ENCODE results near the gene TCEANC.
"Not testable (repeated sequence)": the region's sequence is repeated elsewhere in the genome, so short reads cannot be mapped to it uniquely, and the experiment has no call there.

The TCEANC gene

DNA sequence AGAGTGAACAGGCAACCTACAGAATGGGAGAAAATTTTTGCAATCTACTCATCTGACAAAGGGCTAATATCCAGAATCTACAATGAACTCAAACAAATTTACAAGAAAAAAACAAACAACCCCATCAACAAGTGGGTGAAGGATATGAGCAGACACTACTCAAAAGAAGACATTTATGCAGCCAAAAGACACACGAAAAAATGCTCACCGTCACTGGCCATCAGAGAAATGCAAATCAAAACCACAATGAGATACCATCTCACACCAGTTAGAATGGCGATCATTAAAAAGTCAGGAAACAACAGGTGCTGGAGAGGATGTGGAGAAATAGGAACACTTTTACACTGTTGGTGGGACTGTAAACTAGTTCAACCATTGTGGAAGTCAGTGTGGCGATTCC, 11.3 kb upstream of the TCEANC start:
- H3K4me3 ChIP-seq (ENCODE audit: low read length); H3K4me1 ChIP-seq (ENCODE audit: control insufficient read depth, insufficient read depth, low read length); H3K36me3 ChIP-seq (ENCODE audit: insufficient read depth, low read length); H3K9ac ChIP-seq (ENCODE audit: low read depth, low read length); H3K4me2 ChIP-seq (ENCODE audit: low read length); H3K9me3 ChIP-seq (replicated peaks; ENCODE audit: low read length); H3K27me3 ChIP-seq (ENCODE audit: control insufficient read depth, insufficient read depth, low read length): not testable (repeated sequence)

DNA sequence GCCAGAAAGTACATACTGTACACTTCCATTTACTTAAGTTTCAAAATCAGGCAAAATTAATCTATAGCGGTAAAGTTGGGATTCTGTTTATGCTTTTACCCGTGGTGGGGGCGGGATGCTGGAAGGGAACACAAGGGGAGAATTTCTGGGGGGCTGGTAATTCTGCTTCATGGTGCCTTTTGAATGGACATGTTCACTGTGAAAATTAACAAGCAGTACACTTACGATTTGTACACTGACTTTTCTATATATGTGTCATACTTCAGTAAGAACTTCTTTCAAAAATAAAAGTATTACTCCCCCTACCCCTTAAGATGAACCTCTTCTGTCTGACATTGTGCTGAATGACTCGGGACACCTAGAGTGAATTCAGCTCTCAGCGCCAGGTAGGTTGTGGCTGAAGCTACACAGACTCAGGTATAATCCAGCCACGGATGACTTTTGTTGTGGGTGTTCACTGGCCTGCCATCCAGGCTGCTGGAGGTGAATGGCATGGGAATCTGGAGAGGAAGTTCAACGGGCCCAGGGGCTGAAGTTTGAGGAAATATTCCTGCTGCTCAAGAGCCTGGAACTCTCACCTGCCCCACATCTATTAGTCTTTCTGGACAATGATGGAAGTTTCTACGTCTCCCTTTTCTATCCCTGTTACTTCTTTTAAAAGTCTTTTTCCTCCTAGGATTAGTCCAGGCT, 7.3 kb upstream of the TCEANC start:
- H3K27me3 ChIP-seq (ENCODE audit: control insufficient read depth, insufficient read depth, low read length): peaks cover 2% of the 10 kb centered on the region
- no peaks in the 10 kb centered on the region for H3K36me3 ChIP-seq (ENCODE audit: insufficient read depth, low read length)
- H3K4me1 ChIP-seq (ENCODE audit: control insufficient read depth, insufficient read depth, low read length): peaks cover 4% of the 10 kb centered on the region
- no peak overlapping the region for H3K4me3 ChIP-seq (ENCODE audit: low read length)
- H3K4me2 ChIP-seq (ENCODE audit: low read length): no peak overlapping the region
- H3K9ac ChIP-seq (ENCODE audit: low read depth, low read length): no peak overlapping the region
- no peaks in the 10 kb centered on the region for H3K9me3 ChIP-seq (replicated peaks; ENCODE audit: low read length)

DNA sequence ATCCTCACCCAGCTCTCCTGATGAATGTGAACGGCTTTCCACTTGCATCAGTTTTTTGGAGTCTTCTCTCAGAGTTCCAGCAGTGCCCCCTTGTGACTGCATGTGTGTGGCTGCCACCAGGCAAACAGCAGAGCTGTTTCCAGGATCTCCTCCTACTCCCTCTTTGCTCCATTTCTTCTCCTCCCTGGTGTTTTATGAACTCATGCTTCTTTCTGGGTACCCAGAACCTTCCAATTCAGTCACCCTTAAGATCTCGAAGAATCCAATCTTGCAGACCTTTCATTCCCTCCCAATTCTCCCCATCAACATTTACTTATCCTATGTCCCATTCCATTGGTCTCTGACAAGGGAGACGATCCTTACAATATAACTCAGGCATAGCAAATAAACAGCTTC, 6.8 kb upstream of the TCEANC start:
- H3K27me3 ChIP-seq (ENCODE audit: control insufficient read depth, insufficient read depth, low read length): peaks cover 2% of the 10 kb centered on the region
- H3K9ac ChIP-seq (ENCODE audit: low read depth, low read length): no peak overlapping the region
- no peak overlapping the region for H3K4me2 ChIP-seq (ENCODE audit: low read length)
- H3K9me3 ChIP-seq (replicated peaks; ENCODE audit: low read length): no peaks in the 10 kb centered on the region
- no peak overlapping the region for H3K4me3 ChIP-seq (ENCODE audit: low read length)
- H3K36me3 ChIP-seq (ENCODE audit: insufficient read depth, low read length): no peaks in the 10 kb centered on the region
- peaks cover 4% of the 10 kb centered on the region for H3K4me1 ChIP-seq (ENCODE audit: control insufficient read depth, insufficient read depth, low read length)

DNA sequence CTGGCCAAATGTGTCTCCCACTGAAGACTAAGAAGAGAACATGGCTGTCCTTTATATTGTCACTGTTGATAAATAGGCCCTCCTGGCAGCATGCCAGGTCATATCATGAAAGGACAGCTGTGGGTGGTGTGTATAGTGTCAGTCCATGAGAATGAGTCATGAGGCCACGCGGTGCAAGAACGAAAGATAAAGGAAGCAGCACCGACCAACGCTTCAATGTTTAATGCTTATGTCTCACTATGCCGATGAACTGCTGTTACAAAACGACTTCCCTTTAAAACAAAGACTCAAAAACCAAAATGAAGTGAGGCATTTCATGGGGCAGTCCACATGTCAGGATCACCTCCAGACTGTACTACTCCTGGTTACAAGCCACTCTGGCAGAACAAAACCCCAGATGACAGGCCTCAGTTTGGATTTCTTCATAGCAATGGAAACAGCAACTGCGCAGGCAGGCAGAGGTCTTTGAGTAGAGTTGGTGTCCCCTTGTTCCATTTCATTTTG, 5.2 kb upstream of the TCEANC start:
- Histone ChIP-seq H3K4me1 (ENCODE audit: control insufficient read depth, insufficient read depth, low read length) (peaks cover 4% of the 10 kb centered on the region), H3K4me3 (ENCODE audit: low read length) (no peak overlapping the region), H3K9me3 (replicated peaks; ENCODE audit: low read length) (no peaks in the 10 kb centered on the region), H3K4me2 (ENCODE audit: low read length) (no peak overlapping the region), H3K27me3 (ENCODE audit: control insufficient read depth, insufficient read depth, low read length) (peaks cover 2% of the 10 kb centered on the region), H3K9ac (ENCODE audit: low read depth, low read length) (no peak overlapping the region), H3K36me3 (ENCODE audit: insufficient read depth, low read length) (no peaks in the 10 kb centered on the region)

DNA sequence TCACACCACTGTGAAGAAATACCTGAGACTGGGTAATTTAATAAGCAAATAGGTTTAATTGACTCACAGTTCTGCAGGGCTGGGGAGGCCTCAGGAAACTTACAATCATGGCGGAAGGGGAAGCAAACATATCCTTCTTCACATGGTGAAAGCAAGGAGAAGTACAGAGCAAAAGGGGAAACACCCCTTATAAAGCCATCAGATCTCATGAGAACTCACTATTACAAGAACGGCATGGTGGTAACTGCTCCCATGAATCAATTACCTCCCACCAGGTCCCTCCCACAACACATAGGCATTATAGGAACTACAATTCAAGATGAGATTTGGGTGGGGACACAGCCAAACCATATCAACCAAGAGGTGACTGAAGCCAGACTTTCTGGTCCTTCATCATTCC, 4.6 kb upstream of the TCEANC start:
- H3K9me3 ChIP-seq (replicated peaks; ENCODE audit: low read length); H3K27me3 ChIP-seq (ENCODE audit: control insufficient read depth, insufficient read depth, low read length); H3K4me2 ChIP-seq (ENCODE audit: low read length); H3K4me3 ChIP-seq (ENCODE audit: low read length); H3K36me3 ChIP-seq (ENCODE audit: insufficient read depth, low read length); H3K9ac ChIP-seq (ENCODE audit: low read depth, low read length); H3K4me1 ChIP-seq (ENCODE audit: control insufficient read depth, insufficient read depth, low read length): not testable (repeated sequence)

DNA sequence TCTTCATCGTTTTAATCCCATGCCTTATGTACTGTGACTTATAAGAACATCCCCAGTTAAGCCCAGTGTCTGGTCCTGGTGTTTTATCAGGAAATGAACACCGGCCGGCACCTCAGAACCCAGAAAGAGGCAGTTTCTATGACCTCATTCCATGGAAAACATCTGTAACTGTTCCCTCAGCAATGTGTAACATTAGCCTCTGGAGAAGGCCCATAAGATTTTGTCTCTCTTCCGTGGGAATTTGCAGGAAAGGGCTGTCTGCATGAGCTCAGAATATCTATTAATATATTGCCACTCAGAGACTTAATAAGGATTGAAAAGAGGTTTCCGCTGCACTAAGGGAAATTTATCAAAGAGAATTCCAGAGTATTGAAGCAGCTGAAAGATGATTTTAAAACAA, 3.1 kb upstream of the TCEANC start:
- Histone ChIP-seq H3K27me3 (ENCODE audit: control insufficient read depth, insufficient read depth, low read length) (no peaks in the 10 kb centered on the region), H3K4me2 (ENCODE audit: low read length) (no peak overlapping the region), H3K36me3 (ENCODE audit: insufficient read depth, low read length) (no peaks in the 10 kb centered on the region), H3K4me3 (ENCODE audit: low read length) (no peak overlapping the region), H3K9ac (ENCODE audit: low read depth, low read length) (no peak overlapping the region), H3K9me3 (replicated peaks; ENCODE audit: low read length) (no peaks in the 10 kb centered on the region), H3K4me1 (ENCODE audit: control insufficient read depth, insufficient read depth, low read length) (peaks cover 8% of the 10 kb centered on the region)

DNA sequence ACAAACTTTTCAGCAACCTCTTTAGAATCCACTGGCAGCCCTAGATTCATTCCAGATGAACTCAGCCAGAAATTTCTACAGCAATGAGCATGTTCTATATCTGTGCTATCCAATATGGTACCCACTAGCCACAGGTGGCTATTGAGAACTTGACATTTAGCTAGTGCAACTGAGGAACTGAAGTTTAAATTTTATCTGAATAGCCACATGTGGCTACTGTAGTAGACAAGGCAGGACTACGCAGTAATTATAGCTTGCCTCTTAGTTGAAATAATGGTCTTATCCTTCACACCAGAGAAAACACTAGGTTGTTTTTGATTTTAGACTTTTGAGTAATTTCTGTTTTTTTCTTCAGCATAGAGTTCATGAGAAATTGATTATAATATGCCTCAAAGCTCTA, 2.6 kb upstream of the TCEANC start:
- H3K9me3 ChIP-seq (replicated peaks; ENCODE audit: low read length): no peaks in the 10 kb centered on the region
- no peak overlapping the region for H3K4me2 ChIP-seq (ENCODE audit: low read length)
- no peak overlapping the region for H3K4me3 ChIP-seq (ENCODE audit: low read length)
- no peak overlapping the region for H3K9ac ChIP-seq (ENCODE audit: low read depth, low read length)
- H3K4me1 ChIP-seq (ENCODE audit: control insufficient read depth, insufficient read depth, low read length): peaks cover 8% of the 10 kb centered on the region
- no peaks in the 10 kb centered on the region for H3K27me3 ChIP-seq (ENCODE audit: control insufficient read depth, insufficient read depth, low read length)
- no peaks in the 10 kb centered on the region for H3K36me3 ChIP-seq (ENCODE audit: insufficient read depth, low read length)

DNA sequence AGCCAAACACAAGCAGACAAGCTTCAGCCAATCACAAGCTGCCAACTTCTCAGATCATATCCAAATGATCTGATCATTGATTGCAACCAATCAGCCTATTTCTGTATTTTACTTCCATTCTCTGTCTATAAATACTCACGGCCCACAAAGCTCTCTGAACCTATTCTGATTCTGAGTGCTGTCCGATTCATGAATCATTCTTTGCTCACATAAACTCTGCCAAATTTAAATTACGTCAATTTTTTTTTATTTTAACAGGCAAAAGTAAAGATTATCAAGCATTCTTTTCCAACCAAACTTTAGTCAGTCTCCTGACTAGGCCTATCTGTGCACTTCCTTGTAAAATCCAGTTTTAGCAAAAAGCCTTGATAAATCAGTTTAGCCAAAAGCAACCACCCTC, 1.8 kb upstream of the TCEANC start:
- Histone ChIP-seq H3K4me3 (ENCODE audit: low read length) (no peak overlapping the region), H3K9ac (ENCODE audit: low read depth, low read length) (no peak overlapping the region), H3K4me2 (ENCODE audit: low read length) (no peak overlapping the region), H3K27me3 (ENCODE audit: control insufficient read depth, insufficient read depth, low read length) (no peaks in the 10 kb centered on the region), H3K9me3 (replicated peaks; ENCODE audit: low read length) (no peaks in the 10 kb centered on the region), H3K36me3 (ENCODE audit: insufficient read depth, low read length) (no peaks in the 10 kb centered on the region), H3K4me1 (ENCODE audit: control insufficient read depth, insufficient read depth, low read length) (peaks cover 8% of the 10 kb centered on the region)

DNA sequence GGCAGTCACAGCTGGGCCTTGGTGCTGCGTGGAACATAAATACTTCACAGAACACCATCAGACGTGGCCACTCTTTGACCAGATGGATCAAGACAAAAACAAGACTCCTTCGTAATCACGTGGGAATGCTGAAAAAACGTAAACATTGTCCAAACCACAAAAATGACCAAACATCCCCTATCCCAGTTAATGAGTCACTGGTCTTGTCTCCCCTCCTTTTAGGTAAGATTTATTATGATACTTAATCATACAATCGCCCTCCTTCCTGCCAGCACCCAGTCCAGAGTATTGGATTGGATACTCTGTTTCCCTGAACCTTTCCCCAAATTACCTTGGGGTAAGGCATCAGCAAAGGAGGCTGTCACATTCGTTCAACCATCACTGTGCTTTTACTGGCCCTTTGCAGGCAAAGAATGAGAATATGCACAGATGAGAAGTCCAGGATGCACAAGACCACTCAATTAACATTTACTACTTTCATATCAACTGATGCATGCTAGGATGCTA, 601 bp upstream of the TCEANC start:
- Histone ChIP-seq H3K4me2 (ENCODE audit: low read length) (peak overlapping the region; percentile 88), H3K27me3 (ENCODE audit: control insufficient read depth, insufficient read depth, low read length) (no peaks in the 10 kb centered on the region), H3K4me1 (ENCODE audit: control insufficient read depth, insufficient read depth, low read length) (peaks cover 8% of the 10 kb centered on the region), H3K9me3 (replicated peaks; ENCODE audit: low read length) (no peaks in the 10 kb centered on the region), H3K36me3 (ENCODE audit: insufficient read depth, low read length) (no peaks in the 10 kb centered on the region), H3K4me3 (ENCODE audit: low read length) (peak overlapping the region; percentile 79), H3K9ac (ENCODE audit: low read depth, low read length) (peak overlapping the region; percentile 87)

DNA sequence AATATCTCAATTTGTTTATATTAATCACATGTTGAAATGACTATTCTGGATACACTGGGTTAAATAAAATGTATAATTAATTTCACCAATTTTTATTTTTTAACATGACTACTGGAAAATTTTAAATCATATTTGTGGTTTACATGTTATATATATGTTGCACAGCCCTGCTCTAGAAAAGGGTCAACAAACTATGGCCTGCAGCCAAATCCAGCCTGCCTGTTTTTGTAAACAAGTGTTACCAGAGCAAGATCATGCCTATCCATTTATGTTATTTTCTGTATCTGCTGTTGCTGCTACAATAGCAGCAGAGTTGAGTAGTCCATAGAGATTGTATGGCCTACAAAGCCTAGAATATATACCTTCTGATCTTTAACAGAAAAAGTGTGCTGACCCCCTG, 1.2 kb downstream of the TCEANC start:
- no peaks in the 10 kb centered on the region for H3K27me3 ChIP-seq (ENCODE audit: control insufficient read depth, insufficient read depth, low read length)
- no peak overlapping the region for H3K9ac ChIP-seq (ENCODE audit: low read depth, low read length)
- H3K4me2 ChIP-seq (ENCODE audit: low read length): peak overlapping the region; percentile 88
- peaks cover 8% of the 10 kb centered on the region for H3K4me1 ChIP-seq (ENCODE audit: control insufficient read depth, insufficient read depth, low read length)
- no peak overlapping the region for H3K4me3 ChIP-seq (ENCODE audit: low read length)
- H3K36me3 ChIP-seq (ENCODE audit: insufficient read depth, low read length): no peaks in the 10 kb centered on the region
- H3K9me3 ChIP-seq (replicated peaks; ENCODE audit: low read length): no peaks in the 10 kb centered on the region

DNA sequence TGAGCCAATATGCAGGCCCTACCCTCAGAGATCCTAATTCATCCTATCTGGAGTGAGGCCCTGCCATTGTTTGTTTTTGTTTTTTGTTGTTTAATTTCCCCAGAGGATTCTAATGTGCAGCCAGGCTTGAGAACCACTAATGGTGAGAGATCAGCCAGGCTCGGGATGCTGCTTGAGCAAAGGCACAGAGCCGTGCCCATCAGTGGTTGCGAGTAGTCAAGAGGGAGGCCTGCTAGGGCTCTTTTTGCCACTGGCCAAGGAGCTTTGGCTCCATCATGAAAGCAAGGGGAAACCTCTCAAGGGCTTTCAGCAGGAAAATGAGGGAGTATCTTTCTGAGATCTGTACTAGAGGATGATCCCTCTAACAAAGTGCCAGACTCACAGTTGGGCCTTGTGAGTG, 2.7 kb downstream of the TCEANC start:
- Histone ChIP-seq H3K36me3 (ENCODE audit: insufficient read depth, low read length) (no peaks in the 10 kb centered on the region), H3K9me3 (replicated peaks; ENCODE audit: low read length) (no peaks in the 10 kb centered on the region), H3K27me3 (ENCODE audit: control insufficient read depth, insufficient read depth, low read length) (no peaks in the 10 kb centered on the region), H3K4me1 (ENCODE audit: control insufficient read depth, insufficient read depth, low read length) (peaks cover 12% of the 10 kb centered on the region), H3K4me2 (ENCODE audit: low read length) (no peak overlapping the region), H3K9ac (ENCODE audit: low read depth, low read length) (no peak overlapping the region), H3K4me3 (ENCODE audit: low read length) (no peak overlapping the region)

DNA sequence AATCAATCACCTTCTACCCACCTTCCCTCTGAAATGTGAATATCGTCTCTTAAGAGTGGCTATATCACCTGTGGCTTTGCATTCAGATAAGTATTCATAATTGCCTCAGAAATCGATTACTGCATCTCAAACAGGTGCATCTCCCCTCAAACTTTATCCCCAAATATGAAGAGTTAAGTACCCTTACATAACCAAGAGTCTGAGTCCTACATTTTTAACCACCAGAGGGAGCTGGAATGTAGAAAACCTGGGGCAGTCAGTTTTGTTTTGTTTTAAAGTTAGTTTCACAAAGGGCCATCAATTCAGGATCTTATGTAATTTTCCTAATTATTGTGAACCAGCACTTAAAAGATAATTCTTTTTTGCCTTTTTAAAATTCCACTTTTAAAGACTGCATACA, 5.7 kb downstream of the TCEANC start:
- Histone ChIP-seq H3K4me1 (ENCODE audit: control insufficient read depth, insufficient read depth, low read length) (peaks cover 11% of the 10 kb centered on the region), H3K9ac (ENCODE audit: low read depth, low read length) (peak overlapping the region; percentile 66), H3K4me3 (ENCODE audit: low read length) (no peak overlapping the region), H3K27me3 (ENCODE audit: control insufficient read depth, insufficient read depth, low read length) (no peaks in the 10 kb centered on the region), H3K9me3 (replicated peaks; ENCODE audit: low read length) (no peaks in the 10 kb centered on the region), H3K4me2 (ENCODE audit: low read length) (peak overlapping the region; percentile 60), H3K36me3 (ENCODE audit: insufficient read depth, low read length) (peaks cover 5% of the 10 kb centered on the region)

All from skeletal muscle satellite cell (primary cell).